Measurements from ENCODE around the gene MTCL1. TPM values are rescaled to one million over a fixed set of nuclear protein-coding genes. Genes with fewer than 3 reads are reported as not detected.

Gene MTCL1
- total RNA-seq, 1 experiment from 2014 or later, result 50.1 TPM

- no TSS peak for BruUV-seq (replicated peaks)
- CTCF ChIA-PET, result no interaction called here
- no peaks in the 10 kb centered on the region for H3K27me3 ChIP-seq (ENCODE audit: control insufficient read depth, insufficient read depth, low read length)
- H3K36me3 ChIP-seq (ENCODE audit: control insufficient read depth, insufficient read depth, low read length), result peaks cover 2% of the 10 kb centered on the region
- in situ Hi-C loops (cut with HindIII; ENCODE audit: low pct_unique_long_range_greater_than_20kb, low sequenced_read_pairs) (no loop called here), intact Hi-C loops (cut with micrococcal nuclease; ENCODE audit: unreplicated experiment) (no loop called here)
- H3K4me3 ChIP-seq (ENCODE audit: low read depth in 2 of 2, low read length in 2 of 2), result no peak overlapping the region
- no peaks in the 10 kb centered on the region for H3K4me1 ChIP-seq (ENCODE audit: control insufficient read depth, insufficient read depth, low read length)
- H3K27ac ChIP-seq (ENCODE audit: low read length), result no peak overlapping the region
- ATAC-seq (no peak), DNase-seq (ENCODE audit: low read depth, low spot score) (no peak)
- no peaks in the 10 kb centered on the region for H3K9me3 ChIP-seq (ENCODE audit: control insufficient read depth, insufficient read depth, low read depth, low read length)
- POLR2A ChIA-PET, result no interaction called here
- TF ChIP-seq REST (IDR thresholded peaks at IDR 0.05; ENCODE audit: insufficient read depth in 1 of 2, low read depth in 2 of 2, low read length in 1 of 2) (no peak), POLR2AphosphoS5 (IDR thresholded peaks at IDR 0.05; ENCODE audit: low read depth, low read length) (no peak), CTCF (IDR thresholded peaks at IDR 0.05) (no peak)
Observed at GRCh38 chr18:8783994-8784530, 78.7 kb downstream of the MTCL1 start.

GRCh38 chr18:8785261-8785660, 79.9 kb downstream of the MTCL1 start:
- CTCF ChIA-PET, result no interaction called here
- TF ChIP-seq POLR2AphosphoS5 (IDR thresholded peaks at IDR 0.05; ENCODE audit: low read depth, low read length) (no peak), REST (IDR thresholded peaks at IDR 0.05; ENCODE audit: insufficient read depth in 1 of 2, low read depth in 2 of 2, low read length in 1 of 2) (no peak), SIN3A (IDR thresholded peaks at IDR 0.05; ENCODE audit: borderline replicate concordance, insufficient read depth, low read depth, low read length) (no peak), CTCF (IDR thresholded peaks at IDR 0.05) (no peak), TCF7L2 (IDR thresholded peaks at IDR 0.05; ENCODE audit: low read depth, low read length) (no peak)
- Histone ChIP-seq H3K27me3 (ENCODE audit: control insufficient read depth, insufficient read depth, low read length) (no peaks in the 10 kb centered on the region), H3K27ac (ENCODE audit: low read length) (no peak overlapping the region), H3K9me3 (ENCODE audit: control insufficient read depth, insufficient read depth, low read depth, low read length) (no peaks in the 10 kb centered on the region), H3K36me3 (ENCODE audit: control insufficient read depth, insufficient read depth, low read length) (peaks cover 2% of the 10 kb centered on the region; the same call in 1 of the 2 replicates), H3K4me3 (ENCODE audit: low read depth in 2 of 2, low read length in 2 of 2) (no peak overlapping the region), H3K4me1 (ENCODE audit: control insufficient read depth, insufficient read depth, low read length) (no peaks in the 10 kb centered on the region)
- BruUV-seq (replicated peaks), result no TSS peak
- in situ Hi-C loops (cut with HindIII; ENCODE audit: low pct_unique_long_range_greater_than_20kb, low sequenced_read_pairs), result no loop called here
- ATAC-seq, result no peak
- no peak for DNase-seq (ENCODE audit: low read depth, low spot score)
- POLR2A ChIA-PET, result interaction anchor here (0.6 kb wide), 1 partner anchor 98 kb away, joined by 4 read pairs; no protein-coding TSS in a partner anchor
- intact Hi-C loops (cut with micrococcal nuclease; ENCODE audit: unreplicated experiment), result no loop called here
